ENCODE results near the gene C14orf93.
A peak's percentile ranks its signal among the peaks of the same experiment; 100 is the strongest.
"Not testable (repeated sequence)": the region's sequence is repeated elsewhere in the genome, so short reads cannot be mapped to it uniquely, and the experiment has no call there.

Gene C14orf93

DNA sequence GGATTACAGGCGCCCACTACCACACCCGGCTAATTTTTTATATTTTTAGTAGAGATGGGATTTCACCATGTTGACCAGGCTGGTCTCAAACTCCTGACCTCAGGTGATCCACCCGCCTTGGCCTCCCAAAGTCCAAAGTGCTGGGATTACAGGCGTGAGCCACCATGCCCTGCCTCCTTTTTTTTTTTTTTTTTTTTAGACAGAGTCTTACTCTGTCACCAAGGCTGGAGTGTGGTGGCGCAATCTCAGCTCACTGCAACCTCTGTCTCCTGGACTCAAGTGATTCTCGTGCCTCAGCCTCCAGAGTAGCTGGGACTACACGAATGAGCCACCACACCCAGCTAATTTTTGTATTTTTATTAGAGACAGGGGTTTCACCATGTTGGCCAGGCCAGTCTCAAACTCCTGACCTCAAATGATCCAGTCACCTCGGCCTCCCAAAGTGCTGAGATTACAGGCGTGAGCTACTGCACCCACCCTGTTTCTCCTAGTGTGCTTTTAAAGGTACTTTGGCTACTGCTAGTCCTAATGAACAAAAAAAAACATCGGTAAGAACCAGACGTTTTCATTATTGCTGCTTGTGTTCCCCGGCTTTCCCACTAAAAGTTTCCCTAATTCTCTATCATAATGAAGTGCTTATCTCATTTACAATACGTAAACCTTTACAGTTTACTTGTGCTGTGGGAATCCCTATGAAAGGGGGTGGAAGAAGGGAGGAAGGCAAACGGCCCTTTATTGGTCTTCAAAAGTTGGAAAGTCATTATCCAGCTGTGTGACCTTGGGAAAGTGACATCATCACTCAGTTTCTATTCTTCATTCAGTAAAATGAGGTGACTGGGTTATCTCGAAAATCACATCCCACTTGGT lies 43.8 kb downstream of the C14orf93 start:
- Histone ChIP-seq H3K36me3 (ENCODE audit: control insufficient read depth, insufficient read depth, low read length) (peaks cover 17% of the 10 kb centered on the region), H3K27ac (ENCODE audit: low read depth, low read length, severe bottlenecking) (peak overlapping the region; percentile 23)
- not testable (repeated sequence) for H3K4me1 ChIP-seq (ENCODE audit: control insufficient read depth, insufficient read depth, low read length, poor library complexity, severe bottlenecking); H3K9me3 ChIP-seq (ENCODE audit: control insufficient read depth, low read length); H3K4me3 ChIP-seq (ENCODE audit: extremely low read depth, insufficient read depth, low read length, poor library complexity, severe bottlenecking)
- WGBS, 2 experiments (ENCODE audit: insufficient coverage in 2 of 2), result 86 to 90% methylated on average over 6 to 10 of the region's 15 CpGs

DNA sequence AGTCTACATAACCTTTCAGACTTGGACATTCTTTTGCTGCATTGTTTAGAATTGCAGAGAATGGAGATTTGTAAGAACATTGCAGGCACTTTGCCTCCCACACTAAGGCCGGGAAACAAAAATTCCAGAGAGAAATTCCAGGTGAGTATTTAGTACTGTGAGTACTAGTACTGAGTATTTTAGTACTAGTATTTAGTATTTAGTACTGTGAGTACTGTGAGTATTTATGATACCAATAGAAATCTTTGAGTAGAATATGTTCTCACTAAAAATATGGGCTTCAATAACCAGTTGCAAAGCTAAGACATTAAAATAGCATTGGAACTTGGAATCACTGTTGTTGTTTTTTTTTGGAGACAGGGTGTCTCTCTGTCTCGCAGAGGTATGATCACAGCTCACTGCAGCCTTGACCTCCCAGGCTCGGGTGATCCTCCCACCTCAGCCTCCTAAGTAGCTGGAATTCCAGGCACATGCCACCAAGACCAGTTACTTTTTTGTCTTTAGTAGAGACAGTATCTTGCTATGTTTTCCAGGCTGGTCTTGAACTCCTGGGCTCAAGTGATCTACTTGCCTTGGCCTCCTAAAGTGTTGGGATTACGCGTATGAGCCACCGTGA lies 47.8 kb downstream of the C14orf93 start:
- no peak overlapping the region for H3K4me3 ChIP-seq (ENCODE audit: extremely low read depth, insufficient read depth, low read length, poor library complexity, severe bottlenecking)
- no peaks in the 10 kb centered on the region for H3K4me1 ChIP-seq (ENCODE audit: control insufficient read depth, insufficient read depth, low read length, poor library complexity, severe bottlenecking)
- no peak overlapping the region for H3K27ac ChIP-seq (ENCODE audit: low read depth, low read length, severe bottlenecking)
- no peaks in the 10 kb centered on the region for H3K9me3 ChIP-seq (ENCODE audit: control insufficient read depth, low read length)
- 79 to 100% methylated on average over 1 to 3 of the region's 6 CpGs for WGBS, 2 experiments (ENCODE audit: insufficient coverage in 2 of 2)
- no peaks in the 10 kb centered on the region for H3K36me3 ChIP-seq (ENCODE audit: control insufficient read depth, insufficient read depth, low read length)

DNA sequence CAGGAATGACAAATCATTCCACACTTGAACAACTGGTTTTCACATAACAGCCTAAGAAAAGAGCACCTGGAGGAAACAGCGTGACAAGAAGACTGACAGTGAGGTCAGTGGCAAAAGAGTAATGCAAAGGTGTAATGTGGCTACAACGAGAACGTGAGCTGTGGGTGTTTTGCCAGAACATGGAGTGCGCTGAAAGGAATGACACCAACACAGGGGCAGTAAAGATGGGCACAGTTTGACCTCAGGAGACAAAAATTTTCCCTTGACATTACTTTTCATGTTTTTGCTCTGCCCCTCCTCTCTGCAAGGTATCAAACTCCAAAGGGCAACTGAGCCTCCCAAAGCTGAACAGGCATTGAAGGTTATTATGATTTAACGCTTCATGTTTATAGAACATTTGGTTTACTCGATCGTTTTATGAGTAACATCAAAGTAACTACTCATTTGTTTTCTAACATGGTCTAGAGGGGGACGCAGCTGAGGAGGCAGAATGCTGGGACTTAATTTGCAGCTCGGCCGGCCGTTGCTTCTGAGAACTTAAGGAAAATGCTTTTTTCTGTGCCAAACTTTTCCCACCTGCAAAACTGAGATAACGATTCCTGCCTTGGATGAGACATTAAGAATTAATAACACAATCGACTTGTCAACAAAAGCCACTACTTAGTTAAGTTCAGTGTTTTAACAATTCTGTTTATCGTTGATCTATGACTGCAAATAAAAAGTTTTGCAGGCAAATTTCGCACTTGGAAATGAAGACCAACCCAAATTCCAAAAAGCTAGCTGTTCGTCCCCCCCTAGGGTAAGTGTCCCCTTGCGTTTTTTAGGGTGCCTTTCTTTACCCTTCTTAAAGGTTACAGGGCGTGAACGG lies 54.0 kb downstream of the C14orf93 start:
- Histone ChIP-seq H3K27ac (ENCODE audit: low read depth, low read length, severe bottlenecking) (peak overlapping the region; percentile 92), H3K4me3 (ENCODE audit: extremely low read depth, insufficient read depth, low read length, poor library complexity, severe bottlenecking) (peak overlapping the region; percentile 58), H3K9me3 (ENCODE audit: control insufficient read depth, low read length) (no peaks in the 10 kb centered on the region), H3K4me1 (ENCODE audit: control insufficient read depth, insufficient read depth, low read length, poor library complexity, severe bottlenecking) (no peaks in the 10 kb centered on the region), H3K36me3 (ENCODE audit: control insufficient read depth, insufficient read depth, low read length) (peaks cover 24% of the 10 kb centered on the region)
- WGBS, 2 experiments (ENCODE audit: insufficient coverage in 2 of 2), result 26 to 29% methylated on average over 11 to 14 of the region's 19 CpGs

DNA sequence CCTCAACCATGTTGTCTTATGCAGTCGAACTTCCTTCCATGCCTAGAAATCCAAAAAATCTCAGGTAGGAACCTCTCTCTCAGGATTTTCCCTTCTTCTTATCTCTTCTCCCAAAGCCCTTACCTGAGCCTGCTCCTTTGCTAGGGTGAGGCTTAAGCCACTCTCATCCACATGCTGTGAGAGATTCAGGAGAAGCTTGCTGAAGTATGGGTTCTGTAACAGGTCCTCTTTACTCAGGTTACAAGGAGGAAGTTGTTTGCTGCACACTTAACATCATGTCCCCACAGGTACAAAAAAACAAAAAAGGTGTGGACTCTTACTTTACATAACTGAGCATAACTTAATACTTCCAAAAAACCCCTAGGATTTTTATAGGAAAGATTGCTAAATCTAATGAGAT lies 57.5 kb downstream of the C14orf93 start:
- H3K4me3 ChIP-seq (ENCODE audit: extremely low read depth, insufficient read depth, low read length, poor library complexity, severe bottlenecking), result no peak overlapping the region
- no peak overlapping the region for H3K27ac ChIP-seq (ENCODE audit: low read depth, low read length, severe bottlenecking)
- H3K9me3 ChIP-seq (ENCODE audit: control insufficient read depth, low read length), result no peaks in the 10 kb centered on the region
- no peaks in the 10 kb centered on the region for H3K4me1 ChIP-seq (ENCODE audit: control insufficient read depth, insufficient read depth, low read length, poor library complexity, severe bottlenecking)
- peaks cover 45% of the 10 kb centered on the region for H3K36me3 ChIP-seq (ENCODE audit: control insufficient read depth, insufficient read depth, low read length)
- WGBS, 2 experiments (ENCODE audit: insufficient coverage in 2 of 2), result no CpG with 5 or more reads among the region's 1 CpG

DNA sequence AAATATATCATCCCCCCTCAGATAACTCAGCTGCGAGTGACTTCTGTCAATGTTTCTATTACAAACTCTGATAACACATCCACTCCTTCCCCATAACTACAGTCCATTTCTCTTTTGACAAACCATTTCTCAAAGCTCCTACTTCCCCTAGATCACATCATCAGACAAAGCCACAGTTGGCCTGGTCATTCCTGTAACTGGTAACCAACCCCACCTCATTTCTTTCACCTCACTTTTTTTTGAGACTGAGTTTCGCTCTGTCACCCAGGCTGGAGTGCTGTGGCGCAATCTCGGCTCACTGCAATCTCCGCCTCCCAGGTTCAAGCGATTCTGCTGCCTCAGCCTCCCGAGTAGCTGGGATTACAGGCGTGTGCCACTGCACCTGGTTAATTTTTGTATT lies 58.1 kb downstream of the C14orf93 start:
- H3K4me1 ChIP-seq (ENCODE audit: control insufficient read depth, insufficient read depth, low read length, poor library complexity, severe bottlenecking); H3K9me3 ChIP-seq (ENCODE audit: control insufficient read depth, low read length); H3K4me3 ChIP-seq (ENCODE audit: extremely low read depth, insufficient read depth, low read length, poor library complexity, severe bottlenecking); H3K27ac ChIP-seq (ENCODE audit: low read depth, low read length, severe bottlenecking): not testable (repeated sequence)
- peaks cover 52% of the 10 kb centered on the region for H3K36me3 ChIP-seq (ENCODE audit: control insufficient read depth, insufficient read depth, low read length)
- 89 to 95% methylated on average over 8 of the region's 8 CpGs for WGBS, 2 experiments (ENCODE audit: insufficient coverage in 2 of 2)

DNA sequence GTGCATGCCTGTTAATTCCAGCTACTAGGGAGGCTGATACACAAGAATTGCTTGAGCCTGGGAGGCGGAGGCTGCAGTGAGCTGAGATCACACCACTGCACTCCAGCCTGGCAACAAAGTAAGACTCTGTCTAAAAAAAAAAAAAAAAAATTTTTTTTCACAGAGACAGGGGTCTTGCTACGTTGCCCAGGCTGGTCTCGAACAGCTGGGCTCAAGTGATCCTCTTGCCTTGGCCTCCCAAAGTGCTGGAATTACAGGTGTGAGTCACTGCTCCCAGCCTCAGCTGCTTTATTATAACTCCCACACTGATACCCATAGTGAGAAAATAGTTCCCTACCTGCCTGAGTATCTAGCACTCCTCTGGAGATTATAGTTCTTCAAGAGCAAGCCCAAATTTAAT lies 64.3 kb downstream of the C14orf93 start:
- H3K4me1 ChIP-seq (ENCODE audit: control insufficient read depth, insufficient read depth, low read length, poor library complexity, severe bottlenecking), result no peaks in the 10 kb centered on the region
- H3K27ac ChIP-seq (ENCODE audit: low read depth, low read length, severe bottlenecking), result no peak overlapping the region
- WGBS, 2 experiments (ENCODE audit: insufficient coverage in 2 of 2), result 89 to 100% methylated on average over 2 of the region's 3 CpGs
- H3K36me3 ChIP-seq (ENCODE audit: control insufficient read depth, insufficient read depth, low read length), result peaks cover 48% of the 10 kb centered on the region
- H3K4me3 ChIP-seq (ENCODE audit: extremely low read depth, insufficient read depth, low read length, poor library complexity, severe bottlenecking), result no peak overlapping the region
- H3K9me3 ChIP-seq (ENCODE audit: control insufficient read depth, low read length), result no peaks in the 10 kb centered on the region

DNA sequence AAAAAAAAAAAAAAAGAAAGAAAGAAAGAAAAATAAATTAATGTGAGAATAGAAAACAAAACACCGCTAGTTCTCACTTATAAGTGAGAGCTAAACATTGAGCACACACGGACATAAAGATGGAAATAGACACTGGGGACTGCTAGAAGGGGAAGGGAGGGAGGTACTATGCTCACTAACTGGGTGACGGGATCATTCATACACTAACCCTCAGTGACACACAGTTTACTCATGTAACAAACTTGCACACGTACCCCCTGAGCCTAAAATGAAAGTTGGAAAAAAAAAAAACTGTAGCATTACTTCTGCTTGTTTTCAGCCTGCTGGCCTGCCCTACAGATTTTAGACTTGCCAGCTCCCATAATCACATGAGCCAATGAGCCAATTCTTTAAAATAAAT lies 70.3 kb downstream of the C14orf93 start:
- no peaks in the 10 kb centered on the region for H3K4me1 ChIP-seq (ENCODE audit: control insufficient read depth, insufficient read depth, low read length, poor library complexity, severe bottlenecking)
- 97 to 100% methylated on average over 2 to 3 of the region's 4 CpGs for WGBS, 2 experiments (ENCODE audit: insufficient coverage in 2 of 2)
- no peaks in the 10 kb centered on the region for H3K9me3 ChIP-seq (ENCODE audit: control insufficient read depth, low read length)
- H3K36me3 ChIP-seq (ENCODE audit: control insufficient read depth, insufficient read depth, low read length), result peaks cover 10% of the 10 kb centered on the region
- no peak overlapping the region for H3K27ac ChIP-seq (ENCODE audit: low read depth, low read length, severe bottlenecking)
- no peak overlapping the region for H3K4me3 ChIP-seq (ENCODE audit: extremely low read depth, insufficient read depth, low read length, poor library complexity, severe bottlenecking)

Data from mesodermal cell (in vitro differentiated cells).